ENCODE measurements around the gene YTHDF2.
A peak's percentile ranks its signal among the peaks of the same experiment; 100 is the strongest.

YTHDF2 gene

GRCh38 chr1:28803051-28803450 lies 66.3 kb downstream of the YTHDF2 start:
- H3K36me3 ChIP-seq (ENCODE audit: insufficient read depth, low read length): no peaks in the 10 kb centered on the region
- TF ChIP-seq EZH2 (IDR thresholded peaks at IDR 0.05) (no peak), FOXP2 (optimal IDR thresholded peaks at IDR 0.05; ENCODE audit: control extremely low read depth, extremely low read length, insufficient read depth) (no peak), POLR2AphosphoS5 (IDR thresholded peaks at IDR 0.05; ENCODE audit: borderline replicate concordance, low read depth, low read length) (no peak)
- no peak overlapping the region for H3K27ac ChIP-seq
- H3K9me3 ChIP-seq (ENCODE audit: low read depth, low read length): no peaks in the 10 kb centered on the region
- H3K9ac ChIP-seq (ENCODE audit: insufficient read length): no peak overlapping the region
- no peak for DNase-seq (ENCODE audit: low read depth, low spot score)
- H3K4me3 ChIP-seq: no peak overlapping the region

- TF ChIP-seq EZH2 (IDR thresholded peaks at IDR 0.05) (no peak), FOXP2 (optimal IDR thresholded peaks at IDR 0.05; ENCODE audit: control extremely low read depth, extremely low read length, insufficient read depth) (no peak), POLR2AphosphoS5 (IDR thresholded peaks at IDR 0.05; ENCODE audit: borderline replicate concordance, low read depth, low read length) (no peak)
Observed at GRCh38 chr1:28803662-28804061, 66.9 kb downstream of the YTHDF2 start.

GRCh38 chr1:28804071-28804470 lies 67.3 kb downstream of the YTHDF2 start:
- Histone ChIP-seq H3K36me3 (ENCODE audit: insufficient read depth, low read length) (no peaks in the 10 kb centered on the region), H3K9me3 (ENCODE audit: low read depth, low read length) (no peaks in the 10 kb centered on the region), H3K4me3 (no peak overlapping the region), H3K27ac (no peak overlapping the region), H3K9ac (ENCODE audit: insufficient read length) (no peak overlapping the region)
- DNase-seq (ENCODE audit: low read depth, low spot score): no peak
- TF ChIP-seq EZH2 (IDR thresholded peaks at IDR 0.05): no peak
- no peak for TF ChIP-seq FOXP2 (optimal IDR thresholded peaks at IDR 0.05; ENCODE audit: control extremely low read depth, extremely low read length, insufficient read depth)
- TF ChIP-seq POLR2AphosphoS5 (IDR thresholded peaks at IDR 0.05; ENCODE audit: borderline replicate concordance, low read depth, low read length): no peak

More at GRCh38 chr1:28803662-28804061, 66.9 kb downstream of the YTHDF2 start:
- H3K36me3 ChIP-seq (ENCODE audit: insufficient read depth, low read length): no peaks in the 10 kb centered on the region
- DNase-seq (ENCODE audit: low read depth, low spot score): no peak
- no peaks in the 10 kb centered on the region for H3K9me3 ChIP-seq (ENCODE audit: low read depth, low read length)
- no peak overlapping the region for H3K4me3 ChIP-seq
- H3K27ac ChIP-seq: no peak overlapping the region
- no peak overlapping the region for H3K9ac ChIP-seq (ENCODE audit: insufficient read length)

GRCh38 chr1:28807046-28807445 lies 70.3 kb downstream of the YTHDF2 start:
- no peak overlapping the region for H3K9ac ChIP-seq (ENCODE audit: insufficient read length)
- H3K9me3 ChIP-seq (ENCODE audit: low read depth, low read length): no peaks in the 10 kb centered on the region
- no peak for TF ChIP-seq FOXP2 (optimal IDR thresholded peaks at IDR 0.05; ENCODE audit: control extremely low read depth, extremely low read length, insufficient read depth)
- TF ChIP-seq POLR2AphosphoS5 (IDR thresholded peaks at IDR 0.05; ENCODE audit: borderline replicate concordance, low read depth, low read length): no peak
- TF ChIP-seq EZH2 (IDR thresholded peaks at IDR 0.05): no peak
- H3K36me3 ChIP-seq (ENCODE audit: insufficient read depth, low read length): no peaks in the 10 kb centered on the region
- H3K27ac ChIP-seq: no peak overlapping the region
- DNase-seq (ENCODE audit: low read depth, low spot score): no peak
- H3K4me3 ChIP-seq: no peak overlapping the region

GRCh38 chr1:28807986-28808385 lies 71.2 kb downstream of the YTHDF2 start:
- DNase-seq (ENCODE audit: low read depth, low spot score): no peak
- Histone ChIP-seq H3K27ac (no peak overlapping the region), H3K36me3 (ENCODE audit: insufficient read depth, low read length) (no peaks in the 10 kb centered on the region), H3K9me3 (ENCODE audit: low read depth, low read length) (no peaks in the 10 kb centered on the region), H3K4me3 (no peak overlapping the region), H3K9ac (ENCODE audit: insufficient read length) (no peak overlapping the region)
- TF ChIP-seq FOXP2 (optimal IDR thresholded peaks at IDR 0.05; ENCODE audit: control extremely low read depth, extremely low read length, insufficient read depth) (no peak), EZH2 (IDR thresholded peaks at IDR 0.05) (no peak), POLR2AphosphoS5 (IDR thresholded peaks at IDR 0.05; ENCODE audit: borderline replicate concordance, low read depth, low read length) (no peak)

GRCh38 chr1:28811369-28811765 lies 74.6 kb downstream of the YTHDF2 start:
- no peak overlapping the region for H3K27ac ChIP-seq
- DNase-seq (ENCODE audit: low read depth, low spot score): no peak
- no peak overlapping the region for H3K9ac ChIP-seq (ENCODE audit: insufficient read length)
- no peaks in the 10 kb centered on the region for H3K36me3 ChIP-seq (ENCODE audit: insufficient read depth, low read length)
- H3K9me3 ChIP-seq (ENCODE audit: low read depth, low read length): no peaks in the 10 kb centered on the region
- no peak overlapping the region for H3K4me3 ChIP-seq
- TF ChIP-seq POLR2AphosphoS5 (IDR thresholded peaks at IDR 0.05; ENCODE audit: borderline replicate concordance, low read depth, low read length): no peak
- TF ChIP-seq FOXP2 (optimal IDR thresholded peaks at IDR 0.05; ENCODE audit: control extremely low read depth, extremely low read length, insufficient read depth): no peak
- TF ChIP-seq EZH2 (IDR thresholded peaks at IDR 0.05): no peak

- H3K4me3 ChIP-seq: peak within 1 kb of the TSS; percentile 40; the same call in 1 of the 2 replicates
- TF ChIP-seq FOXP2 (optimal IDR thresholded peaks at IDR 0.05; ENCODE audit: control extremely low read depth, extremely low read length, insufficient read depth) (no peak), EZH2 (IDR thresholded peaks at IDR 0.05) (no peak), POLR2AphosphoS5 (IDR thresholded peaks at IDR 0.05; ENCODE audit: borderline replicate concordance, low read depth, low read length) (no peak)
- H3K36me3 ChIP-seq (ENCODE audit: insufficient read depth, low read length): no peaks in the 10 kb centered on the region
- H3K9me3 ChIP-seq (ENCODE audit: low read depth, low read length): no peaks in the 10 kb centered on the region
- no peak within 1 kb of the TSS for H3K27ac ChIP-seq
- no peak for DNase-seq (ENCODE audit: low read depth, low spot score)
- no peak within 1 kb of the TSS for H3K9ac ChIP-seq (ENCODE audit: insufficient read length)
Observed at GRCh38 chr1:28811766-28812668, 75.3 kb downstream of the YTHDF2 start, which contains the start of gene OPRD1. Gene OPRD1 (plus strand): TSS chr1:28812170. CDS start chr1:28812384, 214 bp downstream.

- H3K4me3 ChIP-seq: peak overlapping the region; percentile 40; the same call in 1 of the 2 replicates
- no peak overlapping the region for H3K9ac ChIP-seq (ENCODE audit: insufficient read length)
Observed at GRCh38 chr1:28812669-28813468, 76.1 kb downstream of the YTHDF2 start.

More at GRCh38 chr1:28812669-28813468, 76.1 kb downstream of the YTHDF2 start:
- no peaks in the 10 kb centered on the region for H3K36me3 ChIP-seq (ENCODE audit: insufficient read depth, low read length)
- TF ChIP-seq POLR2AphosphoS5 (IDR thresholded peaks at IDR 0.05; ENCODE audit: borderline replicate concordance, low read depth, low read length) (no peak), FOXP2 (optimal IDR thresholded peaks at IDR 0.05; ENCODE audit: control extremely low read depth, extremely low read length, insufficient read depth) (no peak), EZH2 (IDR thresholded peaks at IDR 0.05) (no peak)
- H3K9me3 ChIP-seq (ENCODE audit: low read depth, low read length): no peaks in the 10 kb centered on the region
- no peak overlapping the region for H3K27ac ChIP-seq
- DNase-seq (ENCODE audit: low read depth, low spot score): no peak

Data from SK-N-MC (cell line).